Right lobe of liver (tissue), 4 donors: ENCODE data around the gene TMEM231.

Experiments used
- POLR2A ChIP-seq: fragments of 450-650 bp; IDR thresholded peaks from one replicate; pipeline ENCODE4 v1.6.1; 2017; ENCODE audit warnings: antibody characterized with exemption, mild to moderate bottlenecking
- TF ChIP-seq, protein P1 (sequence below), 4 donors: fragments of 200-600 bp in 3 of 4; fragments of 450-650 bp in 1 of 4; IDR thresholded peaks; one replicate each; pipeline versions ENCODE4 v1.5.1 to v1.8.0; 2016 to 2022; ENCODE audit warnings: antibody characterized with exemption in 4 of 4, mild to moderate bottlenecking in 2 of 4
- donor health status: DM: no; HTN: no; CAD: no.
- donor health status: DM: no; HTN: no; CAD: no.
- donor health status: DM: no; HTN: yes; CAD: no.

DNA sequence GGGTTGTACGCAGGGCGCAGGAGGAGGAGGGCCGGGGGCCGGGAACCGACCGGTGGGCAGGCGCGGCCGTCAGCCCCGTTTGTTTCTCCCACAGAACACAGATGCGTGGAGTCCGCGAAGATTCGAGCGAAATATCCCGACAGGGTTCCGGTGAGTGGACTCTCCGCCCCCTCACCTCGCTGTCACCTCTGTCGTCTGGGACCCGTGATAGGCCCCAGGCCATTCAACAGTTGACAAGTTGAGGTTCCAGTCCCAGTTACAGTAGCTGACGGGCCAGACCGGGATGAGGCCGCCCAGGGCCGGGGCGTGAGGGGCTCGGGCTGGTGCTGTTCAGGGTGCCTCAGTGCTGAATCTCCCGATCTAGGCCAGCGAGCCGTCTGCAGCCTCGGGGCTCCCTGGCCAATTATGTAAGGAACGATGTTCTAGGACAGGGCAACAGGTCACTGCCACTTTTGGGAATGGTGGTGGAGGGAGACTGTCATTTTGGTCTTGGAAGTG, 10.8 kb upstream of the TMEM231 start:
- TF ChIP-seq, protein P1, sequence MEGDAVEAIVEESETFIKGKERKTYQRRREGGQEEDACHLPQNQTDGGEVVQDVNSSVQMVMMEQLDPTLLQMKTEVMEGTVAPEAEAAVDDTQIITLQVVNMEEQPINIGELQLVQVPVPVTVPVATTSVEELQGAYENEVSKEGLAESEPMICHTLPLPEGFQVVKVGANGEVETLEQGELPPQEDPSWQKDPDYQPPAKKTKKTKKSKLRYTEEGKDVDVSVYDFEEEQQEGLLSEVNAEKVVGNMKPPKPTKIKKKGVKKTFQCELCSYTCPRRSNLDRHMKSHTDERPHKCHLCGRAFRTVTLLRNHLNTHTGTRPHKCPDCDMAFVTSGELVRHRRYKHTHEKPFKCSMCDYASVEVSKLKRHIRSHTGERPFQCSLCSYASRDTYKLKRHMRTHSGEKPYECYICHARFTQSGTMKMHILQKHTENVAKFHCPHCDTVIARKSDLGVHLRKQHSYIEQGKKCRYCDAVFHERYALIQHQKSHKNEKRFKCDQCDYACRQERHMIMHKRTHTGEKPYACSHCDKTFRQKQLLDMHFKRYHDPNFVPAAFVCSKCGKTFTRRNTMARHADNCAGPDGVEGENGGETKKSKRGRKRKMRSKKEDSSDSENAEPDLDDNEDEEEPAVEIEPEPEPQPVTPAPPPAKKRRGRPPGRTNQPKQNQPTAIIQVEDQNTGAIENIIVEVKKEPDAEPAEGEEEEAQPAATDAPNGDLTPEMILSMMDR (IDR thresholded peaks at IDR 0.05), result no peak
- no peak for TF ChIP-seq POLR2A
